ENCODE data around the gene LNPEP. TPM values are rescaled to one million over a fixed set of nuclear protein-coding genes. Genes with fewer than 3 reads are reported as not detected.

LNPEP gene
- total and polyA plus RNA-seq, 8 donors = 22.2 to 40.6 (median 27.6) TPM

DNA sequence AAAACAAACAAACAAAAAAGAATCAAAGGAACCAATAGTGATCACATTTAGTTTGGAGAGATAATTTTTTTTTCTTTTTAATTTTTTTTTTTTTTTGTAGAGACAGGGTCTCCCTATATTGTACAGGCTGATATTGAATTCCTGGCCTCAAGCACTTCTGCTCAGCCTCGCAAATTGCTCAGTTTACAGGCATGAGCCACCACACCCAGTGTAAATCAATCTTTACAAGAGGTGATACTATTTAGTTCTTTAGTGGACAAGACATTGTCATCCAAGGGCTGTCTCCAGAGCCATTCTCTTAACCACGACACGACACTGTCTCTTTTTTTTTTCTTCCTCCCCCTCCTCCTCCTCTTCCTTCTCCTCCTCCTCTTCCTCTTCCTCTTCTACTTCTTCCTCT lies 30.0 kb upstream of the LNPEP start:
- DNase-seq = no peak
- TF ChIP-seq CTCF (IDR thresholded peaks at IDR 0.05) = no peak
- no peaks in the 10 kb centered on the region for H3K27me3 ChIP-seq
- H3K4me1 ChIP-seq = peaks cover 0 to 4% of the 10 kb centered on the region in 2 donors
- no peak overlapping the region for H3K27ac ChIP-seq
- intact Hi-C loops (cut with DNase I) = no loop called here
- peaks cover 0 to 35% of the 10 kb centered on the region in 2 donors for H3K36me3 ChIP-seq
- ATAC-seq = no peak
- no peak overlapping the region for H3K4me3 ChIP-seq
- H3K9me3 ChIP-seq = no peaks in the 10 kb centered on the region

- Histone ChIP-seq H3K4me3 (no peak overlapping the region), H3K36me3 (peaks cover 0 to 24% of the 10 kb centered on the region in 2 donors), H3K4me1 (peaks cover 0 to 4% of the 10 kb centered on the region in 2 donors), H3K27ac (no peak overlapping the region), H3K9me3 (no peaks in the 10 kb centered on the region), H3K27me3 (no peaks in the 10 kb centered on the region)
- intact Hi-C loops (cut with DNase I) = no loop called here
- DNase-seq (no peak), ATAC-seq (no peak)
- no peak for TF ChIP-seq CTCF (IDR thresholded peaks at IDR 0.05)
Measured at GRCh38 chr5:96909003-96909402, 26.9 kb upstream of the LNPEP start.

DNA sequence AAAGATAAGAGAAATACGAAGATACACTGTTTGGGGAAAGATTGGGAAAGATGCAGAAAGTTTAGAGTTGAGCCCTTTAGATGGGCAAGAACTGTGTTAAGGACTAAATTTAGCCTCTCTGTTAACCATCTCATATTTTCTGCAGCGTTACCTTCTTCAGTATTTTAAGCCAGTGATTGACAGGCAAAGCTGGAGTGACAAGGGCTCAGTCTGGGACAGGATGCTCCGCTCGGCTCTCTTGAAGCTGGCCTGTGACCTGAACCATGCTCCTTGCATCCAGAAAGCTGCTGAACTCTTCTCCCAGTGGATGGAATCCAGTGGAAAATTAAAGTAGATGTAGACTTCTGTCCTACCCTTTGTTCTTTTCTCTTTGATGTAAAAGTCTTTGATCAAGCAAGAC lies 26.4 kb upstream of the LNPEP start:
- H3K27me3 ChIP-seq = no peaks in the 10 kb centered on the region
- no peak overlapping the region for H3K4me3 ChIP-seq
- H3K9me3 ChIP-seq = no peaks in the 10 kb centered on the region
- no peak for DNase-seq
- H3K36me3 ChIP-seq = peaks cover 0 to 23% of the 10 kb centered on the region in 2 donors
- intact Hi-C loops (cut with DNase I) = no loop called here
- TF ChIP-seq CTCF (IDR thresholded peaks at IDR 0.05) = no peak
- no peak overlapping the region for H3K27ac ChIP-seq
- no peak for ATAC-seq
- H3K4me1 ChIP-seq = peaks cover 0 to 4% of the 10 kb centered on the region in 2 donors

DNA sequence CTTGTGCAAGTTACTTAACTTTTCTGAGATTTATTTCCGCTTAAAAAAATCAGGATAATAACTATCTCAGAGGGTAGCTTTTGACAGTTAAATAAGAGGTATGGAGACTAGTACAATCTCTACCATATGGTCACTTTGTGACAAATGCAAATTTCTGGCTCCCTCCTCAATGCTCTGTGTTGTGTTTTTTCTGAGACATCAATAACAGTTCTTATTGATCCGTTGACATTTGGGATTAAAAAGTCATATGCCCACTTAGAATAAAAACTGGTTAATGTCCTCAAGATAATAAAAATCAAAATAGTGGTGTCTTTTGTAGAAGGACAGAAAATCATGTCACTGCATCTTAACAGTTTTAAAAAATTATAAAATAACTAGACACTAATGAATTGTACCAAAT lies 24.7 kb upstream of the LNPEP start:
- H3K4me1 ChIP-seq = peaks cover 0 to 2% of the 10 kb centered on the region in 2 donors
- peaks cover 0 to 31% of the 10 kb centered on the region in 2 donors for H3K36me3 ChIP-seq
- no peak overlapping the region for H3K27ac ChIP-seq
- TF ChIP-seq CTCF (IDR thresholded peaks at IDR 0.05) = no peak
- H3K9me3 ChIP-seq = no peaks in the 10 kb centered on the region
- ATAC-seq (no peak), DNase-seq (no peak)
- no peak overlapping the region for H3K4me3 ChIP-seq
- intact Hi-C loops (cut with DNase I) = no loop called here
- H3K27me3 ChIP-seq = no peaks in the 10 kb centered on the region

- no peaks in the 10 kb centered on the region for H3K4me1 ChIP-seq
- H3K27me3 ChIP-seq = no peaks in the 10 kb centered on the region
- no peak for DNase-seq
- H3K9me3 ChIP-seq = no peaks in the 10 kb centered on the region
- no peak overlapping the region for H3K27ac ChIP-seq
- H3K4me3 ChIP-seq = no peak overlapping the region
- intact Hi-C loops (cut with DNase I) = no loop called here
- no peak for TF ChIP-seq CTCF (IDR thresholded peaks at IDR 0.05)
- no peak for ATAC-seq
- peaks cover 0 to 52% of the 10 kb centered on the region in 2 donors for H3K36me3 ChIP-seq
Measured at GRCh38 chr5:96913233-96913632, 22.6 kb upstream of the LNPEP start.
